Prostate gland (tissue), 2 donors: Measurements from ENCODE around the gene RAB11B. TPM values are rescaled to one million over a fixed set of nuclear protein-coding genes. Genes with fewer than 3 reads are reported as not detected.
A peak's percentile ranks its signal among the peaks of the same experiment; 100 is the strongest.

Experiments
- DNase-seq: peaks from one replicate; pipeline ENCODE4 v3.0.0-alpha.2; 2019; ENCODE audit warnings: low spot score
- H3K27ac ChIP-seq, 2 donors: fragments of 200-600 bp; sonication (generic); 2 replicates each; pipeline ENCODE4 v1.5.1; 2017 to 2019
- H3K27me3 ChIP-seq: fragments of 200-600 bp; sonication (generic); replicated peaks from 2 replicates; pipeline ENCODE4 v1.5.1; 2019; ENCODE audit not compliant: insufficient read depth
- H3K36me3 ChIP-seq, 2 donors: fragments of 200-600 bp; sonication (generic); 1 replicate in 1 of 2; 2 replicates in 1 of 2; pipeline versions ENCODE4 v1.5.1 to v1.8.1; 2017 to 2019
- H3K4me1 ChIP-seq: fragments of 200-600 bp; sonication (generic); replicated peaks from 2 replicates; pipeline ENCODE4 v1.5.1; 2019
- H3K4me3 ChIP-seq, 2 donors: fragments of 200-600 bp; sonication (generic); 2 replicates each; pipeline ENCODE4 v1.5.1; 2017 to 2019
- H3K9me3 ChIP-seq: fragments of 200-600 bp; sonication (generic); 2 replicates; pipeline ENCODE4 v1.5.1; 2017
- CTCF ChIP-seq, 4 experiments: fragments of 200-600 bp in 2 of 4; fragments of 450-650 bp in 2 of 4; sonication (generic) in 2 of 4; IDR thresholded peaks; 1 replicate in 3 of 4; 2 replicates in 1 of 4; pipeline ENCODE4 v1.5.1; 2016 to 2019; ENCODE audit warnings: antibody characterized with exemption in 4 of 4, mild to moderate bottlenecking in 2 of 4, moderate library complexity in 2 of 4
- POLR2A ChIP-seq: fragments of 450-650 bp; IDR thresholded peaks from one replicate; pipeline ENCODE4 v1.6.1; 2016; ENCODE audit warnings: antibody characterized with exemption, mild to moderate bottlenecking
- POLR2AphosphoS5 ChIP-seq: sonication (generic); formaldehyde crosslinking; IDR thresholded peaks from one replicate; pipeline ENCODE4 v1.6.1; 2017; ENCODE audit warnings: antibody characterized with exemption
- WGBS: methylation state at CpG from one replicate; pipeline ENCODE4 v1.1.5; 2018; 5-methylcytosine and 5-hydroxymethylcytosine counted together
- intact Hi-C: fragments of 100-400 bp; cut with DNase I; formaldehyde crosslinking; loops from one replicate; pipeline ENCODE4 v1.14.2; 2022
- total RNA-seq, 2 donors: library from RNA; depleted of rRNA; stranded (reverse); fragments of >200 nt; gene quantifications; one replicate each; pipeline ENCODE4 v1.1.0, GENCODE V29; 2016

Gene RAB11B
- total RNA-seq, 2 donors from 2014 or later, result 60.7 to 103 TPM

GRCh38 chr19:8393192-8393870 is 3.2 kb downstream of the RAB11B start:
- DNase-seq, result no peak
- no peak overlapping the region for H3K4me3 ChIP-seq
- H3K27me3 ChIP-seq, result no peaks in the 10 kb centered on the region
- 70% methylated on average over 8 of the region's 8 CpGs for WGBS
- H3K9me3 ChIP-seq, result no peaks in the 10 kb centered on the region
- H3K36me3 ChIP-seq, result no peaks in the 10 kb centered on the region
- TF ChIP-seq POLR2AphosphoS5, result no peak
- no peak for TF ChIP-seq CTCF (IDR thresholded peaks at IDR 0.05)
- no peak for TF ChIP-seq POLR2A
- peak overlapping the region in 1 of 2 donors; percentile 51 for H3K27ac ChIP-seq
- intact Hi-C loops, result no loop called here
- peaks cover 15% of the 10 kb centered on the region for H3K4me1 ChIP-seq

DNA sequence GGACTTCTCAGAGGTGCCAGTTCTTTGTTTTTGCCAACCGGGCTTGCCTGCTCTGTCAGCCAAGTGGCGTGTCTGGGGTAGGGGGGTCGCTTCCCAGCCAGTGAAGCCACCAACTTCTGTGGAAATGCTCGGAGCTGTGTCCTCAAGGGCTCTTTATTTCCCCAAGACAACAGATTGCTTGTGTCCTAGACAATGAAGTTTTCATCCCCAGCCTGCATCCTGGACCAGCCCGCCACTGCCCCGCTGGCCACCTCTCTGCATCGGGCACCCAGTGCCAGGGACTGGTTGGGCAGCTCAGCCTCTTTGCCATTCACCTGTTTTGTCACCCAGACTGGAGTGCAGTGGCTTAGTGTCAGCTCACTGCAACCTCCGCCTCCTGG is 3.7 kb downstream of the RAB11B start:
- H3K4me1 ChIP-seq, result peaks cover 15% of the 10 kb centered on the region
- intact Hi-C loops, result no loop called here

GRCh38 chr19:8395621-8396082 is 5.5 kb downstream of the RAB11B start:
- intact Hi-C loops, result no loop called here
- Histone ChIP-seq H3K4me1 (peaks cover 15% of the 10 kb centered on the region), H3K9me3 (no peaks in the 10 kb centered on the region), H3K27me3 (no peaks in the 10 kb centered on the region), H3K36me3 (peaks cover 0 to 5% of the 10 kb centered on the region in 2 donors), H3K27ac (peak overlapping the region; percentile 19 to 51), H3K4me3 (no peak overlapping the region)
- TF ChIP-seq CTCF (IDR thresholded peaks at IDR 0.05) (no peak), POLR2AphosphoS5 (no peak), POLR2A (no peak)
- WGBS, result 93% methylated on average over 13 of the region's 14 CpGs
- no peak for DNase-seq

More for the DNA sequence above, 3.7 kb downstream of the RAB11B start:
- no peaks in the 10 kb centered on the region for H3K9me3 ChIP-seq
- 73% methylated on average over 8 of the region's 8 CpGs for WGBS
- peak overlapping the region in 1 of 2 donors; percentile 51 for H3K27ac ChIP-seq
- H3K36me3 ChIP-seq, result no peaks in the 10 kb centered on the region
- DNase-seq, result no peak
- H3K4me3 ChIP-seq, result no peak overlapping the region
- TF ChIP-seq CTCF (IDR thresholded peaks at IDR 0.05) (no peak), POLR2A (no peak), POLR2AphosphoS5 (no peak)
- no peaks in the 10 kb centered on the region for H3K27me3 ChIP-seq

- H3K27ac ChIP-seq, result peak overlapping the region in 1 of 2 donors; percentile 19
- no peak for DNase-seq
Observed at GRCh38 chr19:8396185-8396562, 6.0 kb downstream of the RAB11B start.

More at GRCh38 chr19:8396185-8396562, 6.0 kb downstream of the RAB11B start:
- H3K27me3 ChIP-seq, result no peaks in the 10 kb centered on the region
- H3K9me3 ChIP-seq, result no peaks in the 10 kb centered on the region
- TF ChIP-seq POLR2AphosphoS5 (no peak), CTCF (IDR thresholded peaks at IDR 0.05) (no peak), POLR2A (no peak)
- H3K36me3 ChIP-seq, result peaks cover 0 to 5% of the 10 kb centered on the region in 2 donors
- no peak overlapping the region for H3K4me3 ChIP-seq
- peaks cover 15% of the 10 kb centered on the region for H3K4me1 ChIP-seq
- intact Hi-C loops, result no loop called here
- WGBS, result 54% methylated on average over 7 of the region's 7 CpGs
